Middle frontal gyrus (tissue), 1 donor: ENCODE results near the gene SUMF2.
"Not testable (repeated sequence)": the region's sequence is repeated elsewhere in the genome, so short reads cannot be mapped to it uniquely, and the experiment has no call there.

Source experiments
- DNase-seq: peaks from one replicate; pipeline ENCODE4 v3.0.0-alpha.2; 2015; ENCODE audit warnings: low spot score; ENCODE audit errors: extremely low spot score

The SUMF2 gene

GRCh38 chr7:56106108-56107073 lies 42.3 kb downstream of the SUMF2 start, which contains the start of gene CHCHD2:
Gene CHCHD2, minus strand, starts transcription at chr7:56106476. Its CDS starts 63 bp downstream, at chr7:56106413.
- DNase-seq, result peak; percentile 98

DNA sequence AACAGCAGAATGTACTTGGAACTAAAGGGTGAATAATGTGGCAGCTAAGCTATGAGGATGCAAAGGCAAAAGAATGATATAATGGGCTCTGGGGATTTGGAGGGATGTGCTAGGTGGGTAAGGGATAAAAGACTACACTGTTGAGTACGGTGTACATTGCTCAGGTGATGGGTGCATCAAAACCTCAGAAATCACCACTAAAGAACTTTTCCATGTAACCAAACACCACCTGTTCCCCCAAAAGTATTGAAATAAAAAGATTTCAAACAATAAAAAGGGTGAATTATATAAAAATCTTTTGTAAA lies 43.8 kb downstream of the SUMF2 start:
- DNase-seq, result no peak

DNA sequence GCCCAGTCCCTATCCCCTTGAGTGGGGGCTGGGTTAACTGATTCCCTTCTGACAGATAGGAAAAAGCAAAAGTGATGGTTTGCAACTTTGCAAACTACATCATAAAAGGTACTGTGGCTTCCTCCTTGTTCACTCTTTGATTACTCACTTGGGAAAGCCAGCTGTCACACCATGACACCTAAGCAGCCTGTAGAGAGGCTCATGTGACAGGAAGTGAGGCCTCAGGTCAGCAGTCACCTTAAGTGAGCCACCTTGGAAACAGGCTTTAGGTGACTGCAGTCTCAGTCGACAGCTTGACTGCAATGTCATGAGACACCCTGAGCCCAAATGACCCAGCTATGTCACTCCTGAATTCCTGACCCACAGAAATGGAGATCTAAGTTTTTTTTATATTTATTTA lies 46.5 kb downstream of the SUMF2 start:
- DNase-seq, result no peak

DNA sequence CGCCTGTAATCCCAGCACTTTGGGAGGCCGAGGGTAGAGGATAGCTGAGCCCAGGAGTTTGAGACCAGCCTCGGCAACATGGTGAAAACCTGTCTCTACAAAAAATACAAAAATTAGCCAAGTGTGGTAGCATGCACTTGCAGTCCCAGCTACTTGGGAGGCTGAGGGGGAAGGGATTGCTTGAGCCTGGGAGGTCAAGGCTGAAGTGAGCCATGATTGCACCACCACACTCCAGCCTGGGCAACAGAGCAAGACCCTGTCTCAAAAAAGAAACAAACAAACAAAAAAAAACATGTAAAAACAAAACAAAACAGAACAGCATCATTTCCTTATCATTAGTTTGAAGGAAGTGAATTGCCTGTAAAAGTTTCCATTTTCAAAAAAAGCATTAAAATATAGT lies 48.2 kb downstream of the SUMF2 start:
- DNase-seq, result not testable (repeated sequence)

DNA sequence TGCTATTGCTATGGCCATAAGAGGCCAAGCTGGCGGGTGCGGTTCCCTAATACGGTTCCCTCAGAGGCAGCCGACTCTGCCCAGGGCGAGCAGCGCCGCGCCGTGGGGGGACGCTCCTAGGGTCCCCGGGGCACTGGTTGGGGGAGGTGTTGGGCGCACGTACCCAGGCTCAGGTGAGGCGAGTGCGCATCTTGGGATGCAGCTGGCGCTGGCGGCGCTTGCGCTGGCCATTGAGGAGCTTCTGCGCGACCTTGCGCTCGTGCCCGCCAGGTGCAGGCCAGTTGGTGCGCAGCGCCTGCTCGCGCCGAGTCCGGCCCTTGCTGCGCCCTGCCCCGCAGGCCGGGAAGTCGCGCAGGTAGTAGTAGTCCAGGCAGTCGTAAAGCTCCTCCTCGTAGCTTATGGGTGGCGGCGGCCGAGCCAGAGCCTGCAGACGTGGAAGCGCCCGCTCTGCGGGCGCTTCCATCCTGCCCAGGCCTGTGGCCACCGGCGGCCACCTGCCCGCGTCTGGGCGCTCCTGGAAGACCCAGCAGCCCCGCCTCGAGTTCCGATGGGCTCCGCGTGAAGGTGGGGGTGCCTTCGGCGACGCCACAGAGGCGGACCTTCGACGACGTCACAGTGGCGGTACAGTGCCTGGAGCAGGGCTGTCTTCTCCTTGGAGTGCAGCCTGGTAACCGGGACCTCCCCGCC lies 51.9 kb downstream of the SUMF2 start, which contains the start of gene NUPR2:
Gene NUPR2 (minus strand): TSS at position 566 of the 687 bp plus-strand sequence. CDS start 103 bp downstream, at position 463.
- no peak for DNase-seq

- no peak for DNase-seq
These were observed 57.4 kb downstream of the SUMF2 start for GRCh38 chr7:56121440-56121839.

GRCh38 chr7:56124981-56125380 lies 60.9 kb downstream of the SUMF2 start:
- no peak for DNase-seq

GRCh38 chr7:56125831-56126230 lies 61.7 kb downstream of the SUMF2 start:
- DNase-seq, result no peak

DNA sequence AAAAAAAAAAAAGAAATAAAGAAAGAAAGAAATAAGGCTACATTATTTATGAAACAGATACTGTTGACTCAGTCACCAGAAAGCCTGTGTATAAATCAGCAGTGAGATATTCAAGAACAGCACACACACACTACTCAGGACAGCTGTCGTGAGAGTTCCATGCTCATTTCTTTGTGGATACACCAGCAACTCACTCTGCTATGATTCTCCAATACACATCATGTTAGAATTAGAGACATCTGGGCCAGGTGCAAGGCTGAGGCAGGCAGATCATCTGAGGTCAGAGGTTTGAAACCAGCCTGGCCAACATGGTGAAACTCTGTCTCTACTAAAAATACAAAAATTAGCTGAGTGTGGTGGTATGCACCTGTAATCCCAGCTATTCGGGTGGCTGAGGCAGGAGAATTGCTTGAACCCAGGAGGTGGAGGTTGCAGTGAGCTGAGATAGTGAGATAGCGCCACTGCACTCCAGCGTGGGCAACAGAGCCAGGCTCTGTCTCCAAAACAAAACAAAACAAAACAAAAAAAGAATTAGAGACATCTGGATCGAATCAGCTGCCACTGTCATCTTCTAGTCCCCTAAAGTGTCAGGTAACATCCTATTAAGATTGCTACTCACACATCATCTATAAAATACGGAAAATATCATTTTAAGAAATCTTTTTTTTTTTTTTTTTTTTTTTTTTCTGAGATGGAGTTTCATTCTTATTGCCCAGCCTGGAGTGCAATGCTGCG lies 63.3 kb downstream of the SUMF2 start:
- no peak for DNase-seq
